HG03139 (cell line): Measurements from ENCODE around the gene CAMTA1.

Experiments
- ATAC-seq: cut with Tn5 transposase; IDR thresholded peaks from one replicate; pipeline ENCODE4 v1.9.1; 2021; ENCODE audit not compliant: unreplicated experiment

Gene CAMTA1

GRCh38 chr1:7265771-7266371, 480.6 kb downstream of the CAMTA1 start:
- no peak for ATAC-seq

GRCh38 chr1:7266561-7266960, 481.3 kb downstream of the CAMTA1 start:
- no peak for ATAC-seq

- no peak for ATAC-seq
These were observed 482.2 kb downstream of the CAMTA1 start for GRCh38 chr1:7267493-7267892.

GRCh38 chr1:7268983-7269382, 483.7 kb downstream of the CAMTA1 start:
- ATAC-seq, result no peak

- no peak for ATAC-seq
These were observed 484.3 kb downstream of the CAMTA1 start for GRCh38 chr1:7269525-7269924.

GRCh38 chr1:7274256-7274655, 489.0 kb downstream of the CAMTA1 start:
- no peak for ATAC-seq

- no peak for ATAC-seq
These were observed 492.8 kb downstream of the CAMTA1 start for GRCh38 chr1:7278045-7278444.

- ATAC-seq, result no peak
These were observed 493.8 kb downstream of the CAMTA1 start for GRCh38 chr1:7278827-7279765.

- ATAC-seq, result no peak
These were observed 494.5 kb downstream of the CAMTA1 start for GRCh38 chr1:7279769-7280168.

GRCh38 chr1:7280347-7280960, 495.2 kb downstream of the CAMTA1 start:
- ATAC-seq, result no peak

GRCh38 chr1:7281821-7282220, 496.6 kb downstream of the CAMTA1 start:
- ATAC-seq, result no peak

- no peak for ATAC-seq
These were observed 499.7 kb downstream of the CAMTA1 start for GRCh38 chr1:7284839-7285435.

- ATAC-seq, result no peak
These were observed 500.7 kb downstream of the CAMTA1 start for GRCh38 chr1:7285856-7286454.

GRCh38 chr1:7287013-7287412, 501.8 kb downstream of the CAMTA1 start:
- no peak for ATAC-seq

GRCh38 chr1:7288992-7289391, 503.7 kb downstream of the CAMTA1 start:
- no peak for ATAC-seq

GRCh38 chr1:7289694-7290093, 504.4 kb downstream of the CAMTA1 start:
- ATAC-seq, result no peak

GRCh38 chr1:7290971-7291970, 506.0 kb downstream of the CAMTA1 start:
- no peak for ATAC-seq

GRCh38 chr1:7292036-7292681, 506.9 kb downstream of the CAMTA1 start:
- ATAC-seq, result no peak

- ATAC-seq, result no peak
These were observed 507.6 kb downstream of the CAMTA1 start for GRCh38 chr1:7292714-7293419.
